Liver (tissue), 3 donors: Measurements from ENCODE around the gene CEND1.

Experiments used
- CTCF ChIP-seq: fragments of 150-350 bp; IDR thresholded peaks from 2 replicates; pipeline ENCODE4 v1.5.1; 2017; ENCODE audit warnings: improper control_type of control experiment, low read depth, low read length; ENCODE audit not compliant: missing input control
- GABPA ChIP-seq, 2 donors: IDR thresholded peaks in 1 of 2; conservative IDR thresholded peaks in 1 of 2; 2 replicates each; pipeline ENCODE4 v1.6.1; 2016; ENCODE audit warnings: antibody characterized with exemption in 2 of 2, mild to moderate bottlenecking in 1 of 2, moderate library complexity in 1 of 2
- donor health status: healthy.
- donor health status: healthy.

- TF ChIP-seq CTCF: no peak
- no peak for TF ChIP-seq GABPA (IDR thresholded peaks at IDR 0.05 in 1 of 2, conservative IDR thresholded peaks at IDR 0.05 in 1 of 2)
Observed at GRCh38 chr11:802693-803466, 13.0 kb upstream of the CEND1 start.
